K562 (cell line): ENCODE data around the gene WDR70. TPM values are rescaled to one million over a fixed set of nuclear protein-coding genes. Genes with fewer than 3 reads are reported as not detected.

Source experiments
- ATAC-seq: fragments of 200-7000 bp; cut with Tn5 transposase; 3 replicates; pipeline ENCODE4 v1.9.1; 2020; ENCODE audit warnings: moderate library complexity
- BruUV-seq: library from RNA; stranded (reverse); fragments of 400-500 nt; replicated peaks from 2 replicates; lab custom pipeline; 2021; lab: Mats Ljungman, UMichigan
- CTCF ChIA-PET: fragments of 300-600 bp; formaldehyde crosslinking; extraction: SDS; loops from one replicate; lab custom pipeline; 2021; ENCODE audit warnings: low intra/inter-chr PET ratio; lab: Yijun Ruan, JAX
- POLR2A ChIA-PET: fragments of 300-600, 350-650 bp; sonication (Branson Sonifier 250); formaldehyde crosslinking; extraction: SDS; loops from one replicate; lab custom pipeline; 2021; ENCODE audit warnings: antibody characterized with exemption, inconsistent platforms; lab: Yijun Ruan, JAX
- DNase-seq, 4 experiments: peaks; one replicate each; pipeline versions ENCODE4 v3.0.0 to v3.0.0-alpha.2; 2011 to 2018; ENCODE audit warnings: low spot score in 3 of 4, mixed read lengths in 3 of 4; ENCODE audit errors: extremely low read depth in 1 of 4
- FAIRE-seq: peaks from 2 replicates; lab custom pipeline; 2011; peaks lifted over from hg19 to GRCh38; lab: Jason Lieb, UNC
- H2AFZ ChIP-seq: 2 replicates; pipeline ENCODE4 v1.6.0; 2011; ENCODE audit warnings: low read depth, low read length, control low read depth, inconsistent platforms
- H3K27ac ChIP-seq: fragments of 200-600 bp; 3 replicates; pipeline ENCODE4 v1.8.0; 2011; ENCODE audit warnings: low read depth, mild to moderate bottlenecking, control low read depth, inconsistent platforms, low read length, moderate library complexity, mixed read lengths; ENCODE audit errors: extremely low read depth
- H3K27me3 ChIP-seq, 2 experiments: fragments of 300-600 bp in 1 of 2; 2 replicates in 1 of 2; 3 replicates in 1 of 2; pipeline versions ENCODE4 v1.6.0 to v1.8.0; 2011; ENCODE audit warnings: inconsistent platforms in 2 of 2, low read length in 2 of 2, mild to moderate bottlenecking in 1 of 2, mixed read lengths in 1 of 2, moderate library complexity in 1 of 2; ENCODE audit not compliant: control insufficient read depth in 2 of 2, insufficient read depth in 2 of 2
- H3K36me3 ChIP-seq: fragments of 300-600 bp; 3 replicates; pipeline ENCODE4 v1.8.0; 2011; ENCODE audit warnings: mild to moderate bottlenecking, low read length, inconsistent platforms; ENCODE audit not compliant: control insufficient read depth, insufficient read depth
- H3K4me1 ChIP-seq, 2 experiments: fragments of 200-600 bp in 1 of 2; replicated peaks in 1 of 2; 2 replicates in 1 of 2; 3 replicates in 1 of 2; pipeline versions ENCODE4 v1.5.1 to v1.8.0; 2011; ENCODE audit warnings: inconsistent platforms in 2 of 2, low read length in 2 of 2, mild to moderate bottlenecking in 1 of 2, mixed read lengths in 1 of 2, moderate library complexity in 1 of 2; ENCODE audit not compliant: control insufficient read depth in 2 of 2, insufficient read depth in 2 of 2
- H3K4me2 ChIP-seq: 2 replicates; pipeline ENCODE4 v1.6.1; 2011; ENCODE audit warnings: low read length, control low read depth, inconsistent platforms, mixed read lengths; ENCODE audit not compliant: insufficient read depth
- H3K4me3 ChIP-seq: fragments of 200-600 bp; sonication (generic), shearing (Covaris generic); 2 replicates; pipeline ENCODE4 v1.5.1; 2016; ENCODE audit warnings: control low read depth, inconsistent platforms
- H3K79me2 ChIP-seq: fragments of 200-600 bp; 3 replicates; pipeline ENCODE4 v1.8.0; 2011; ENCODE audit warnings: low read length, inconsistent platforms; ENCODE audit not compliant: control insufficient read depth, insufficient read depth
- H3K9ac ChIP-seq, 2 experiments: 2 replicates each; pipeline versions ENCODE4 v1.6.0 to v1.6.1; 2011; ENCODE audit warnings: low read depth in 2 of 2, low read length in 2 of 2, control low read depth in 1 of 2, inconsistent platforms in 1 of 2, mild to moderate bottlenecking in 1 of 2, mixed read lengths in 1 of 2; ENCODE audit not compliant: insufficient read depth in 1 of 2
- H3K9me1 ChIP-seq: one replicate; pipeline ENCODE4 v1.6.0; 2011; ENCODE audit warnings: inconsistent platforms, mild to moderate bottlenecking, low read length, moderate library complexity; ENCODE audit not compliant: control insufficient read depth, insufficient read depth
- H3K9me3 ChIP-seq: replicated peaks from 2 replicates; pipeline ENCODE4 v1.5.1; 2011; ENCODE audit warnings: low read depth, low read length, inconsistent platforms; ENCODE audit not compliant: control insufficient read depth, insufficient read depth
- H4K20me1 ChIP-seq: replicated peaks from 2 replicates; pipeline ENCODE4 v1.6.1; 2011; ENCODE audit warnings: low read length, inconsistent platforms, mixed read lengths; ENCODE audit not compliant: control insufficient read depth, insufficient read depth
- CAMTA2 ChIP-seq: fragments of 250-450 bp; sonication (Bioruptor Pico); conservative IDR thresholded peaks from 2 replicates; pipeline ENCODE4 v1.5.1; 2022
- GATAD2B ChIP-seq: fragments of 450-650 bp; IDR thresholded peaks from 2 replicates; pipeline ENCODE4 v1.6.1; 2017; ENCODE audit warnings: mild to moderate bottlenecking, borderline replicate concordance
- GTF2A2 ChIP-seq: IDR thresholded peaks from 2 replicates; pipeline ENCODE4 v1.6.1; 2016; ENCODE audit warnings: mild to moderate bottlenecking, missing genetic modification characterization, missing compliant biosample characterization
- HDAC3 ChIP-seq: fragments of 450-650 bp; IDR thresholded peaks from 2 replicates; pipeline ENCODE4 v1.6.1; 2018; ENCODE audit warnings: borderline replicate concordance, mild to moderate bottlenecking, moderate library complexity; ENCODE audit not compliant: partially characterized antibody
- JUND ChIP-seq, 2 experiments: IDR thresholded peaks; 2 replicates in 1 of 2; 3 replicates in 1 of 2; pipeline ENCODE4 v1.6.1; 2011; ENCODE audit warnings: borderline replicate concordance in 2 of 2, low read depth in 2 of 2, low read length in 2 of 2, improper control_type of control experiment in 1 of 2, missing biosample characterization in 1 of 2, missing genetic modification characterization in 1 of 2, missing genetic modification reagents in 1 of 2
- KDM5B ChIP-seq: fragments of 200-600 bp; sonication (generic); IDR thresholded peaks from 2 replicates; pipeline ENCODE4 v1.6.1; 2012; ENCODE audit warnings: low read depth, mild to moderate bottlenecking, moderate library complexity, low read length, control low read depth, inconsistent platforms; ENCODE audit not compliant: insufficient replicate concordance
- SAP30 ChIP-seq: fragments of 200-600 bp; sonication (generic); IDR thresholded peaks from 2 replicates; pipeline ENCODE4 v1.6.1; 2012; ENCODE audit warnings: borderline replicate concordance, low read depth, mild to moderate bottlenecking, moderate library complexity, low read length, control low read depth, inconsistent platforms; ENCODE audit not compliant: insufficient read depth, poor library complexity, severe bottlenecking
- SMARCB1 ChIP-seq: IDR thresholded peaks from 2 replicates; pipeline ENCODE4 v1.6.1; 2011; ENCODE audit warnings: improper control_type of control experiment, low read depth; ENCODE audit not compliant: insufficient read length
- ZNF224 ChIP-seq: sonication (generic); formaldehyde crosslinking; IDR thresholded peaks from 2 replicates; pipeline ENCODE4 v1.8.0; 2022; ENCODE audit warnings: mild to moderate bottlenecking, missing genetic modification reagents
- ZNF780A ChIP-seq: fragments of 250-450 bp; sonication (Bioruptor Pico); IDR thresholded peaks from 2 replicates; pipeline ENCODE4 v1.5.0; 2021; ENCODE audit warnings: mild to moderate bottlenecking
- WGBS: fragments of 100-300 bp; shearing (Covaris generic); methylation state at CpG from one replicate; pipeline ENCODE4 v1.1.6; 2016; ENCODE audit warnings: low coverage, mixed read lengths; ENCODE audit not compliant: insufficient coverage; ENCODE audit errors: missing lambda C conversion rate; 5-methylcytosine and 5-hydroxymethylcytosine counted together
- in situ Hi-C: fragments of 300-500 bp; cut with MboI; formaldehyde crosslinking; loops from 4 replicates; pipeline ENCODE4 v1.15.0; 2018; ENCODE audit warnings: inconsistent platforms, mixed read lengths
- intact Hi-C: fragments of 100-400 bp; cut with micrococcal nuclease; formaldehyde crosslinking; loops from 2 replicates; pipeline ENCODE4 v1.14.2; 2022
- polyA plus RNA-seq, 8 experiments: library from polyadenylated mRNA; depleted of rRNA in 4 of 8; stranded (reverse) in 5 of 8; unstranded in 3 of 8; fragments of >200 nt; fragmentation: Nextera tagmentation in 2 of 8; fragmentation: Illumina TruSeq in 1 of 8; extraction: Ambion mirVana in 2 of 8; extraction: Trizol in 1 of 8; gene quantifications; 2 replicates each; pipeline versions ENCODE4 v1.2.1 to v1.2.3, GENCODE V29; 2011 to 2014; ENCODE audit warnings: inconsistent platforms in 1 of 8, missing spikeins in 1 of 8
- total RNA-seq, 7 experiments: library from RNA; depleted of rRNA in 6 of 7; stranded (reverse); fragments of >200 nt in 6 of 7; fragmentation: Illumina TruSeq in 2 of 7; extraction: Trizol in 2 of 7; gene quantifications; 2 replicates each; pipeline versions ENCODE4 v1.2.1 to v1.2.3, GENCODE V29; 2011 to 2021; ENCODE audit warnings: low replicate concordance in 1 of 7
- TF ChIP-seq, protein P1 (sequence below): sonication (generic); formaldehyde crosslinking; IDR thresholded peaks from 2 replicates; pipeline ENCODE4 v1.8.0; 2022; ENCODE audit warnings: mild to moderate bottlenecking, missing genetic modification reagents
- TF ChIP-seq, protein P2 (sequence below), 2 experiments: IDR thresholded peaks; 2 replicates each; pipeline ENCODE4 v1.6.1; 2012; ENCODE audit warnings: improper control_type of control experiment in 2 of 2, low read depth in 2 of 2, low read length in 2 of 2, borderline replicate concordance in 1 of 2

The WDR70 gene
- total and polyA plus RNA-seq, 9 of the 15 experiments (the other 6 are each of a cell fraction or from before 2014, with no cell fraction given), result 16.8 to 46.6 (median 38.8) TPM

- ChIA-PET POLR2A (interaction anchor here (0.6 to 3.7 kb wide), 13 partner anchors 9 to 656 kb away, joined by 3 to 19 read pairs (median 4); partner anchors contain the start of gene WDR70), CTCF (no interaction called here)
- Histone ChIP-seq H3K9ac (peak overlapping the region; percentile 94 to 96), H3K27ac (peak overlapping the region; percentile 85), H2AFZ (peak overlapping the region; percentile 84), H3K4me3 (peak overlapping the region; percentile 89), H3K4me1 (peaks cover 8 to 18% of the 10 kb centered on the region in 2 experiments), H3K79me2 (peaks cover 54% of the 10 kb centered on the region), H3K27me3 (no peaks in the 10 kb centered on the region), H3K36me3 (peaks cover 39% of the 10 kb centered on the region), H3K9me3 (no peaks in the 10 kb centered on the region), H4K20me1 (peaks cover 3% of the 10 kb centered on the region; the same call in 1 of the 2 replicates), H3K9me1 (no peaks in the 10 kb centered on the region), H3K4me2 (peak overlapping the region; percentile 99)
- no TSS peak for BruUV-seq
- TF ChIP-seq ZNF224 (CRISPR knock-in tag), result 0 out of 2 replicates have a peak, but pooled peaks have one; percentile 33
- no peak for TF ChIP-seq KDM5B
- TF ChIP-seq SAP30, result peak; percentile 84
- TF ChIP-seq SMARCB1, result no peak
- TF ChIP-seq, protein P1, sequence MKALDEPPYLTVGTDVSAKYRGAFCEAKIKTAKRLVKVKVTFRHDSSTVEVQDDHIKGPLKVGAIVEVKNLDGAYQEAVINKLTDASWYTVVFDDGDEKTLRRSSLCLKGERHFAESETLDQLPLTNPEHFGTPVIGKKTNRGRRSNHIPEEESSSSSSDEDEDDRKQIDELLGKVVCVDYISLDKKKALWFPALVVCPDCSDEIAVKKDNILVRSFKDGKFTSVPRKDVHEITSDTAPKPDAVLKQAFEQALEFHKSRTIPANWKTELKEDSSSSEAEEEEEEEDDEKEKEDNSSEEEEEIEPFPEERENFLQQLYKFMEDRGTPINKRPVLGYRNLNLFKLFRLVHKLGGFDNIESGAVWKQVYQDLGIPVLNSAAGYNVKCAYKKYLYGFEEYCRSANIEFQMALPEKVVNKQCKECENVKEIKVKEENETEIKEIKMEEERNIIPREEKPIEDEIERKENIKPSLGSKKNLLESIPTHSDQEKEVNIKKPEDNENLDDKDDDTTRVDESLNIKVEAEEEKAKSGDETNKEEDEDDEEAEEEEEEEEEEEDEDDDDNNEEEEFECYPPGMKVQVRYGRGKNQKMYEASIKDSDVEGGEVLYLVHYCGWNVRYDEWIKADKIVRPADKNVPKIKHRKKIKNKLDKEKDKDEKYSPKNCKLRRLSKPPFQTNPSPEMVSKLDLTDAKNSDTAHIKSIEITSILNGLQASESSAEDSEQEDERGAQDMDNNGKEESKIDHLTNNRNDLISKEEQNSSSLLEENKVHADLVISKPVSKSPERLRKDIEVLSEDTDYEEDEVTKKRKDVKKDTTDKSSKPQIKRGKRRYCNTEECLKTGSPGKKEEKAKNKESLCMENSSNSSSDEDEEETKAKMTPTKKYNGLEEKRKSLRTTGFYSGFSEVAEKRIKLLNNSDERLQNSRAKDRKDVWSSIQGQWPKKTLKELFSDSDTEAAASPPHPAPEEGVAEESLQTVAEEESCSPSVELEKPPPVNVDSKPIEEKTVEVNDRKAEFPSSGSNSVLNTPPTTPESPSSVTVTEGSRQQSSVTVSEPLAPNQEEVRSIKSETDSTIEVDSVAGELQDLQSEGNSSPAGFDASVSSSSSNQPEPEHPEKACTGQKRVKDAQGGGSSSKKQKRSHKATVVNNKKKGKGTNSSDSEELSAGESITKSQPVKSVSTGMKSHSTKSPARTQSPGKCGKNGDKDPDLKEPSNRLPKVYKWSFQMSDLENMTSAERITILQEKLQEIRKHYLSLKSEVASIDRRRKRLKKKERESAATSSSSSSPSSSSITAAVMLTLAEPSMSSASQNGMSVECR, result no peak
- peak; percentile 3 for TF ChIP-seq HDAC3
- no peak for TF ChIP-seq GTF2A2
- TF ChIP-seq, protein P2, sequence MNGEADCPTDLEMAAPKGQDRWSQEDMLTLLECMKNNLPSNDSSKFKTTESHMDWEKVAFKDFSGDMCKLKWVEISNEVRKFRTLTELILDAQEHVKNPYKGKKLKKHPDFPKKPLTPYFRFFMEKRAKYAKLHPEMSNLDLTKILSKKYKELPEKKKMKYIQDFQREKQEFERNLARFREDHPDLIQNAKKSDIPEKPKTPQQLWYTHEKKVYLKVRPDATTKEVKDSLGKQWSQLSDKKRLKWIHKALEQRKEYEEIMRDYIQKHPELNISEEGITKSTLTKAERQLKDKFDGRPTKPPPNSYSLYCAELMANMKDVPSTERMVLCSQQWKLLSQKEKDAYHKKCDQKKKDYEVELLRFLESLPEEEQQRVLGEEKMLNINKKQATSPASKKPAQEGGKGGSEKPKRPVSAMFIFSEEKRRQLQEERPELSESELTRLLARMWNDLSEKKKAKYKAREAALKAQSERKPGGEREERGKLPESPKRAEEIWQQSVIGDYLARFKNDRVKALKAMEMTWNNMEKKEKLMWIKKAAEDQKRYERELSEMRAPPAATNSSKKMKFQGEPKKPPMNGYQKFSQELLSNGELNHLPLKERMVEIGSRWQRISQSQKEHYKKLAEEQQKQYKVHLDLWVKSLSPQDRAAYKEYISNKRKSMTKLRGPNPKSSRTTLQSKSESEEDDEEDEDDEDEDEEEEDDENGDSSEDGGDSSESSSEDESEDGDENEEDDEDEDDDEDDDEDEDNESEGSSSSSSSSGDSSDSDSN (IDR thresholded peaks at IDR 0.05; ENCODE audit: borderline replicate concordance in 1 of 2, low read depth in 2 of 2, low read length in 2 of 2), result 0 out of 4 replicates have a peak, but pooled peaks of 1 of the 2 experiments have one; percentile 19
- no peak for TF ChIP-seq ZNF780A
- peak; percentile 90; the same call in 1 of the 2 replicates for TF ChIP-seq CAMTA2 (CRISPR knock-in tag)
- no peak for TF ChIP-seq GATAD2B
- no peak for TF ChIP-seq JUND (IDR thresholded peaks at IDR 0.05; ENCODE audit: borderline replicate concordance, low read depth, low read length)
- 0 out of 3 replicates have a peak, but pooled peaks have one; percentile 1 for TF ChIP-seq JUND (tag; IDR thresholded peaks at IDR 0.05; ENCODE audit: borderline replicate concordance, low read depth, low read length)
- peak; percentile 66 for ATAC-seq
- no peak for FAIRE-seq
- WGBS, result under 1% methylated on average over 7 of the region's 7 CpGs
- intact Hi-C loops, result loop anchor here (10.0 kb wide), 1 partner anchor 496 kb away; the partner anchor contains the start of gene NIPBL
- DNase-seq, result peak in 2 of 4 experiments; percentile 33 to 66
- in situ Hi-C loops, result no loop called here
Measured at GRCh38 chr5:37370550-37370863, 8.6 kb upstream of the WDR70 start.
